ENCODE data around the gene ALPL.

GRCh38 chr1:21541329-21541728 lies 32.1 kb downstream of the ALPL start:
- TF ChIP-seq CTCF (IDR thresholded peaks at IDR 0.05; ENCODE audit: low read depth, low read length, missing input control) (no peak), GABPA (IDR thresholded peaks at IDR 0.05 in 1 of 2, conservative IDR thresholded peaks at IDR 0.05 in 1 of 2) (no peak), YY1 (IDR thresholded peaks at IDR 0.05) (no peak), REST (IDR thresholded peaks at IDR 0.05) (no peak), TAF1 (conservative IDR thresholded peaks at IDR 0.05) (no peak), ATF3 (IDR thresholded peaks at IDR 0.05) (no peak), HNF4A (conservative IDR thresholded peaks at IDR 0.05) (no peak), EGR1 (IDR thresholded peaks at IDR 0.05; ENCODE audit: low read depth in 2 of 2) (no peak), JUND (IDR thresholded peaks at IDR 0.05) (no peak), RAD21 (IDR thresholded peaks at IDR 0.05) (no peak), MAX (IDR thresholded peaks at IDR 0.05) (no peak)

Data from liver (tissue), 3 donors.